Right cardiac atrium (tissue), 5 donors: ENCODE data around the gene BTG1. TPM values are rescaled to one million over a fixed set of nuclear protein-coding genes. Genes with fewer than 3 reads are reported as not detected.
"Not testable (repeated sequence)": the region's sequence is repeated elsewhere in the genome, so short reads cannot be mapped to it uniquely, and the experiment has no call there.

ENCODE experiments used
- ATAC-seq, 2 donors: fragments of 200-7000 bp; cut with Tn5 transposase; one replicate each; pipeline versions ENCODE4 v1.8.0 to v1.9.1; 2020; ENCODE audit warnings: moderate library complexity in 2 of 2, mild to moderate bottlenecking in 1 of 2
- DNase-seq, 3 donors: peaks; one replicate each; pipeline ENCODE4 v3.0.0-alpha.2; 2020
- H3K27ac ChIP-seq: one replicate; pipeline ENCODE4 v1.5.1; 2013; ENCODE audit warnings: mild to moderate bottlenecking, low read length, control low read depth, moderate library complexity
- H3K27me3 ChIP-seq: one replicate; pipeline ENCODE4 v1.6.1; 2013; ENCODE audit not compliant: control insufficient read depth, insufficient read depth
- H3K4me1 ChIP-seq: one replicate; pipeline ENCODE4 v1.6.1; 2013; ENCODE audit warnings: low read length; ENCODE audit not compliant: control insufficient read depth, insufficient read depth
- H3K4me3 ChIP-seq: one replicate; pipeline ENCODE4 v1.5.1; 2013; ENCODE audit warnings: low read length, control low read depth
- H3K9me3 ChIP-seq: one replicate; pipeline ENCODE4 v1.6.1; 2013; ENCODE audit warnings: low read length; ENCODE audit not compliant: control insufficient read depth
- WGBS: extraction: QIAGEN DNeasy Blood & Tissue Kit; methylation state at CpG from one replicate; pipeline ENCODE4 v1.1.7; 2013; 5-methylcytosine and 5-hydroxymethylcytosine counted together
- intact Hi-C, 4 donors: fragments of 100-400 bp; cut with DNase I; formaldehyde crosslinking; loops; one replicate each; pipeline versions ENCODE4 v1.11.0 to v1.14.0; 2022 to 2023
- polyA plus RNA-seq: library from polyadenylated mRNA; stranded (reverse); fragments of 200-250 nt; gene quantifications from one replicate; pipeline ENCODE4 v1.2.3, GENCODE V29; 2013
- total RNA-seq, 4 donors: library from RNA; stranded (reverse); fragmentation: NEBNext Ultra II Directional; extraction: Animal tissue kit (Norgen Biotek cat#: 25700); gene quantifications; one replicate each; pipeline ENCODE4 v1.2.1, GENCODE V29; 2021
- donor health status: healthy with polysubstance abuse.
- donor health status: DM: no; HTN: yes; CAD: no.
- donor health status: DM: no; HTN: no; CAD: no.
- donor health status: DM: no; HTN: yes; CAD: no; lungs with severe emphysema.
- donor health status: DM: yes; HTN: yes; CAD: no.

Gene BTG1
- total and polyA plus RNA-seq, 5 donors: 59.5 to 147 (median 125) TPM

DNA sequence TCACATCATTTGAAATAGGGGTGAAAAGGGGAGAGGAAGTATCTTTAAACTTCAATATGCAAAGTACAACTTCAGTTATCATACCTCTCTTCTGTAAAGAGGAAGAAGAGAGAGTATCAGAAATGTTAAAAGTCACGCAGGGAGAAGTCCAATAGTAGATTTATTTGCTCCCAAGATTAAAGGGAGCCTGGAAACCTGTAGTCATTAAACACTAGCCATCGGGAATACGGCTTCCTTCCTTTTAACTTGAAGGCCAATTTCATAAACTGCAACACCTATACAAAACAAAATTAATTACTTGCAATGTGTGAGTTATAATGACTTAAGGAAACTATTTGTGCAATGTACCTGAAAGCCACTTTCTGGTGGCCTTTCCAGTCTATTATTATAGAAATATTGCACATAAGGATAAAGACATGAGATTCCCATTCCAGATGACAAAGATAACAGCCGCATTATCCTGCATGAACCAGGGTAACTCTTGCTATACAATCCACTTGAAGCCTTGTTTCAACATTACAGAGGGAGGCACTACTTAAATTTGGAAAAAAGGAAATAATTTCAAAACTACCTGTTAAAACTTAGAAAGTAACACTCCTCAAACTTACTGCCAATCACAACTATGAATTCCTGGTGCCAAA, 4.6 kb downstream of the BTG1 start:
- 8% methylated on average over 4 of the region's 4 CpGs for WGBS
- H3K4me3 ChIP-seq: peak overlapping the region; percentile 92
- no peaks in the 10 kb centered on the region for H3K9me3 ChIP-seq
- H3K27me3 ChIP-seq: no peaks in the 10 kb centered on the region
- peaks cover 4% of the 10 kb centered on the region for H3K4me1 ChIP-seq
- ATAC-seq (no peak), DNase-seq (no peak)
- H3K27ac ChIP-seq: no peak overlapping the region
- intact Hi-C loops: loop anchor here (5.0 to 10.0 kb wide), 8 partner anchors 156 to 756 kb away; no protein-coding TSS in a partner anchor

DNA sequence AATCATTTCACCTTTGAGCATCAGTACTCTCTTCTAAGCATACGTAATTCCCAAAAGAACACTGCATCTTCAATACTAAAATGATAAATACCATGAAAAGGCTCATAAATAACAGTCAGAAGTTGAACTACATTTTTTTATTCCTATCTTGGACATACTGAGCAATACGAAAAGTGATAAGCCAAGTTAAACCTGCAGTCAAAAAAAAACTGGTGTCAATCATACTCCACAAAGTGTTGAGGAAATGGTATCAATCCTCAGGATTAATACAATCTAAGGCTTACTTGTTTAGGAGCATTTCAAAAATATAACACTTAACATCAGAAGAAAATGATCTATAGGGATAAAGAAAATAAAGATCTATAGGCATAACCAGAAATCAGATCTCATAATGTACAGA, 5.5 kb downstream of the BTG1 start:
- Histone ChIP-seq H3K4me1 (peaks cover 6% of the 10 kb centered on the region), H3K27me3 (no peaks in the 10 kb centered on the region), H3K27ac (no peak overlapping the region), H3K9me3 (no peaks in the 10 kb centered on the region), H3K4me3 (peak overlapping the region; percentile 92)
- no peak for ATAC-seq
- intact Hi-C loops: loop anchor here (5.0 to 10.0 kb wide), 8 partner anchors 155 to 755 kb away; no protein-coding TSS in a partner anchor
- WGBS: 38% methylated on average over 2 of the region's 2 CpGs
- DNase-seq: no peak

DNA sequence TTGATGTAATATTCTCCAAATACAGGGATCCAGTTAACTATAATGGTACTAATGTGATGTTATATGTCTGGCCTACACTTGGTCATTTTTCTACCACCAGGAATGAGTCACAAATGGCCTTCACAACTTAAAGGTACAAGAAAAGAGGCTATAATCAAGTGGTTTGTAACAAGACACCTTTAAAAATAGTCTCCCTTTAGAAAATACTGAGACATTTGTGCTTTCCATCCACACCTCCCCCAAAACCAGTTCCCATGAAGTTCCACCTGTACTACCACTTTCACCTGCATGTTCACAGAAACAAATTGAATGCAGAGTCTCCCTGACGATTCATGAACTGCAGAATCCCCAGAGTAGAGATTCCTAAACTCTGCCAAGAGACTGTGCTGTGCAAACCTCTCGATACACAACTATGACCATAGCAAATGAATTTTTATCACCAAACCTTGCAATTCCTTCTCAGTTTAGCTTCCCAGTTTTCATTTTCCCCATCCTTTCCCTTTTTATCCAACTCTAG, 6.0 kb downstream of the BTG1 start:
- no peaks in the 10 kb centered on the region for H3K27me3 ChIP-seq
- H3K9me3 ChIP-seq: no peaks in the 10 kb centered on the region
- peaks cover 6% of the 10 kb centered on the region for H3K4me1 ChIP-seq
- intact Hi-C loops: loop anchor here (5.0 to 10.0 kb wide), 11 partner anchors 55 to 755 kb away; no protein-coding TSS in a partner anchor
- 17% methylated on average over 2 of the region's 2 CpGs for WGBS
- H3K4me3 ChIP-seq: peak overlapping the region; percentile 92
- peak overlapping the region; percentile 76 for H3K27ac ChIP-seq
- DNase-seq (no peak), ATAC-seq (no peak)

DNA sequence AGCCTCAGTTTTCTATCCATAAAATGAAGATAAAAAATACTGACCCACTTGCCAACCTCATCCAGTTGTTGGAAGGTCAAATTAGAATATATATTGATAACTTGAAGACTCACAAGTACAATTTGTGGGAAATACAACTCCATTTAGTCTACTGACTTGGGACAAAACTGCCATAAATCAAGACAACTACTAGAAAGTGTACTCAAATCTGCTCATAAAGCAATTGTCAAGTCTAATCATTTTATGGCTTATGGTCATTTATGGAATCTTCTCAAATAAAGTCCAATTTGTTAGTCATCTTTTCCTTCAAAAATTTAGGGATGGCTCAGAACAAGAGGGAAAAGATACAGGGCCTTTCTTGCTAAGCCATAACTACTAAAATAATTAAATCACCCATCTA, 7.0 kb downstream of the BTG1 start:
- ATAC-seq: no peak
- Histone ChIP-seq H3K4me3 (peak overlapping the region; percentile 70), H3K9me3 (no peaks in the 10 kb centered on the region), H3K4me1 (peaks cover 10% of the 10 kb centered on the region), H3K27ac (no peak overlapping the region), H3K27me3 (no peaks in the 10 kb centered on the region)
- intact Hi-C loops: loop anchor here in 2 of 4 donors (10.0 kb wide), 4 partner anchors 54 to 754 kb away; no protein-coding TSS in a partner anchor
- DNase-seq: no peak

DNA sequence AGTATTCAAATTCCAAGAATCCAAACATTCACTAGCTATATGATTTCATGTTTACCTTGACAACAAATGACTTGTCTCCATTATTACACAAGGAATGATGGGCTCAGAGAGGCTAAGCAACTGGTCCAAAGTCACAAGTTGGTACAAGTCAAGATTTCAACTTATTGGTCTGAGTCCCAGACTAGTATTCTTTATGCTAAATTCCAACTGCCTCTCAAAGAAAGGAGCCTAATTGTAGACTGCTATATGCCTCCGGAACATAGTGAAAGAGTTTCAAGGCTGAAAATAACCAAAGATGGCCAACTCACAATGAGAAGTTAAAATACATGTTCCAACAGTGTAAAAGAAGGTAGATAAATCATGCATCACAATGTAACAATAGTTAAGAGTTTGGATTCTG, 7.5 kb downstream of the BTG1 start:
- DNase-seq (no peak), ATAC-seq (no peak)
- no peak overlapping the region for H3K27ac ChIP-seq
- 66% methylated on average over 1 of the region's 1 CpG for WGBS
- intact Hi-C loops: loop anchor here in 2 of 4 donors (10.0 kb wide), 4 partner anchors 53 to 753 kb away; no protein-coding TSS in a partner anchor
- no peaks in the 10 kb centered on the region for H3K27me3 ChIP-seq
- peak overlapping the region; percentile 70 for H3K4me3 ChIP-seq
- peaks cover 13% of the 10 kb centered on the region for H3K4me1 ChIP-seq
- H3K9me3 ChIP-seq: no peaks in the 10 kb centered on the region

DNA sequence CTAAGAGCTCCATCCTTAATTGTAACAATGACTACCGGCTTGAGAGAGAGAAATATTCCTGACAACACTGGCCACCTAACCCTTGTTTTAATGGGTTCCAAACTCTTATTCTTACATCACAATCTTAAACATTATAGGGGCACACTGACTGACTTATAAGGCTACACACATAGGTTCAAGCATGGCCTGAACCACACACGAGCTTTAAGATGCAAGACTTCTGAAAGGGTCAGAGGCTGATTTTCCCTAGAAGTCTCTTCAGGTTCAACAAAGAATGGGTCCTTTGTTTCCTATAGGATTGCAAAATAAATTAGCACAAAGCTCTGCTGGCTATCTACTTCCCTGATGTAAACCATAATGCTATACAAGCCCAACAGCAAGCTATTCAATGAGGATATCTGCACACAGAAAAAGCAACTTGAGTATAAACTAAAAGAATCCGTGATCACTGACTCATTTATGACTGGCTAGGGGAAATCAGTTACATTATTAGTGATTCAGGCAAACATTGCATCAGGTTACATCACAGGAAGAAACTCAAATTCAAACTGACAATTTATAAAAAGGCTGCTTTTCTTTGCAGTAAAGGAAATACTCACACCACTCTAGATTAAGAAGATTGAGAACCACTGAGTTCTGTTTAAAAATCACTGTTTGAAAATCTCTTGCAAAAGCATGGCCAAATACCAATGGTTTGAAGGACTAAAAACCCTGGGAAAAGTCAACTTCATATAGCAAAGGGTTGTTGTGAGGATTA, 8.5 kb downstream of the BTG1 start:
- peak overlapping the region; percentile 42 for H3K27ac ChIP-seq
- no peak for DNase-seq
- H3K4me1 ChIP-seq: peaks cover 13% of the 10 kb centered on the region
- no peak for ATAC-seq
- 52% methylated on average over 3 of the region's 3 CpGs for WGBS
- intact Hi-C loops: loop anchor here in 2 of 4 donors (10.0 kb wide), 4 partner anchors 52 to 752 kb away; no protein-coding TSS in a partner anchor
- H3K4me3 ChIP-seq: peak overlapping the region; percentile 70
- H3K9me3 ChIP-seq: no peaks in the 10 kb centered on the region
- no peaks in the 10 kb centered on the region for H3K27me3 ChIP-seq

DNA sequence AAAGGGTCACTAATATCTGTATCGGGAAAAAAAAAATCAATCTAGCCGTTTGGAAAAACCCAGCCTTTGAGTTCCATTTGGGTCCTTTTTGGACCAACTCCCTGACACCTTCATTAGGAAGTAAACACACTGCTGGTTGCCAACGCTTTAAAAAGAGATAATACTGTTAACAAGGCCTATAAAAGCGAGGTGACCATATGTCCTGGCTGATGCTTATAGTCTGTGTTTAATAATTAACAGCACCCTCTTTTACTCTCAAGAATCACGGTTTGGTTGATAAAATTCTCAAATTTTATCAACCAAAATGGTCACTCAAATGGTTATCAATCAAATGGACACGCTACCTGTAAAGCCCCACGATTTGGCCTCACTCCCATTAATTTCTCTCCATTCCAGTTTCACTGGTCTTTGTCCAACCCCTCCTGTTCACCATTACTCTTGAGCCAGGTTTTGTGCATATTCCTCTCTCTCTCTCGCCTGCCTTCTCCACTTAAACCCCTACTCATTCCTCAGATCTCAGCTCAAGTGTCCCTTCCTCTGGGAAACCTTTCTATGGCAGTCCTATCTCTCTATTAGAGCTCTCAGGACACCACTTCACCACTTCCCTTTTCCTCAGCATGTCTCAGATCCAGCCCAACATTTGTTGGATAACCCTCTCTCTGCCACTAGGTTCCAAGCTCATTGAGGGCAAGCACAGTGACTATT, 9.5 kb downstream of the BTG1 start:
- Histone ChIP-seq H3K9me3 (no peaks in the 10 kb centered on the region), H3K27ac (peak overlapping the region; percentile 67), H3K27me3 (no peaks in the 10 kb centered on the region), H3K4me3 (no peak overlapping the region), H3K4me1 (peaks cover 13% of the 10 kb centered on the region)
- DNase-seq: no peak
- intact Hi-C loops: loop anchor here in 2 of 4 donors (10.0 kb wide), 4 partner anchors 51 to 751 kb away; no protein-coding TSS in a partner anchor
- 57% methylated on average over 8 of the region's 8 CpGs for WGBS
- ATAC-seq: no peak

DNA sequence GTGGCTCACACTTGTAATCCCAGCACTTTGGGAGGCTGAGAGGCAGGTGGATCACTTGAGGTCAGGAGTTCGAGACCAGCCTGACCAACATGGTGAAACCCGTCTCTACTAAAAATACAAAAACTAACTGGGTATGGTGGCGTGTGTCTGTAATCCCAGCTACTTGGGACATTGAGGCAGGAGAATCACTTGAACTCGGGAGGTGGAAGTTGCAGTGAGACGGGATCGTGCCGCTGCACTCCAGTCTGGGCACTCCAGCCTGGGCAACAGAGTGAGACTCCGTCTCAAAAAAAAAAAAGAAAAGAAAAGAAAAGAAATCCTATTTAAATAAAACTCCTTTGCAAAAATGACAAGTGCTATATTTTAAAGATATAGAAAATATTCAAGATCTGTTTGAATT, 10.1 kb downstream of the BTG1 start:
- not testable (repeated sequence) for ATAC-seq, H3K27ac ChIP-seq, H3K27me3 ChIP-seq, H3K4me3 ChIP-seq, H3K9me3 ChIP-seq, DNase-seq
- H3K4me1 ChIP-seq: peaks cover 14% of the 10 kb centered on the region
- WGBS: 95% methylated on average over 8 of the region's 8 CpGs
- intact Hi-C loops: loop anchor here in 2 of 4 donors (10.0 kb wide), 4 partner anchors 51 to 751 kb away; no protein-coding TSS in a partner anchor

DNA sequence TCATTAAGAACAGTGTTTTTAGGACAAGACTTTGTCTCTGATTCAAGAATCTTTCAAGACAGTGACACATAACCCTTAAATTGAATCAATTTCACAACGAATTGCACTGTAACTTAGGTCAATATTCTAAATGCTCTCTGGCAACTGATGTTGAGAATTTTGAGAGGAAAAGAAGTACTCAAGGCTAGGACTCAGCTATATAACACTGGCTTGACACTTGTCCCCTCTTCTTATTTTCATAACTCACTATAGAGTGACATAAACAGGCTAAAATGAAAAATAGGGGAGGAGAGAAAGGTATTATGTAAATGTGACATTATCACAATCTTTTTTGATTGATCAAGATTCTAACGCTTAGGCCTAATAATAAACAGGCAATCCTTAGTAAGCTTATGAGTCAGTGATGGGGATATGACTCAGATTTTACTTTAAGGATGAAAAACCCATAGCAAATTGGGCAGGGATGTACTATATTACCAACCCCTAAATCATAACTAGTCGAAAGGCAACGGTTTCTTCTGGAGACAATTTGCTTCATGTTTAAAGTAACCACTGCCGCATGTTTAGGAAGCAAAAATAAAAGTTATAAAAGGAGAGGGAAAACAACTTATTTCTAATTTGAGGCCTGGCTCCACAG, 10.9 kb downstream of the BTG1 start:
- H3K4me1 ChIP-seq: peaks cover 16% of the 10 kb centered on the region
- intact Hi-C loops: loop anchor here in 2 of 4 donors (5.0 to 10.0 kb wide), 5 partner anchors 50 to 750 kb away; no protein-coding TSS in a partner anchor

More for the DNA sequence above, 10.9 kb downstream of the BTG1 start:
- no peak overlapping the region for H3K4me3 ChIP-seq
- no peak overlapping the region for H3K27ac ChIP-seq
- ATAC-seq: no peak
- DNase-seq: no peak
- H3K9me3 ChIP-seq: no peaks in the 10 kb centered on the region
- H3K27me3 ChIP-seq: no peaks in the 10 kb centered on the region
- WGBS: 53% methylated on average over 5 of the region's 5 CpGs
